Neural cell (in vitro differentiated cells): ENCODE results near the gene ARHGAP40. TPM values are rescaled to one million over a fixed set of nuclear protein-coding genes. Genes with fewer than 3 reads are reported as not detected.

Experiments
- H2AFZ ChIP-seq: fragments of 200-600, 300-800 bp; sonication (generic), shearing (Covaris generic); 2 replicates; pipeline ENCODE4 v1.6.0; 2014; ENCODE audit warnings: low read depth, mild to moderate bottlenecking, antibody characterized with exemption, low read length, moderate library complexity
- H3F3A ChIP-seq: fragments of 200-600 bp; shearing (Covaris generic); 2 replicates; pipeline ENCODE4 v1.6.1; 2016; ENCODE audit warnings: mild to moderate bottlenecking, moderate library complexity, mixed read lengths, antibody characterized with exemption, low read length; ENCODE audit not compliant: insufficient read depth, poor library complexity, severe bottlenecking
- H3K27ac ChIP-seq: fragments of 200-600, 300-800 bp; sonication (generic), shearing (Covaris generic); 2 replicates; pipeline ENCODE4 v1.5.1; 2014; ENCODE audit warnings: mild to moderate bottlenecking, low read length, moderate library complexity
- H3K27me3 ChIP-seq: fragments of 300-800, 200-600 bp; sonication (generic), shearing (Covaris generic); 2 replicates; pipeline ENCODE4 v1.6.0; 2014; ENCODE audit warnings: mild to moderate bottlenecking, low read depth, low read length, moderate library complexity; ENCODE audit not compliant: insufficient read depth
- H3K36me3 ChIP-seq: fragments of 300-800, 200-600 bp; sonication (generic), shearing (Covaris generic); 2 replicates; pipeline ENCODE4 v1.5.1; 2014; ENCODE audit warnings: mild to moderate bottlenecking, antibody characterized with exemption, low read length, moderate library complexity; ENCODE audit not compliant: insufficient read depth
- H3K4me2 ChIP-seq: fragments of 300-800, 200-600 bp; sonication (generic), shearing (Covaris generic); 2 replicates; pipeline ENCODE4 v1.6.0; 2014; ENCODE audit warnings: mild to moderate bottlenecking, low read length
- H3K4me3 ChIP-seq: fragments of 300-800, 200-600 bp; sonication (generic), shearing (Covaris generic); 2 replicates; pipeline ENCODE4 v1.5.1; 2014; ENCODE audit warnings: mild to moderate bottlenecking, low read length, moderate library complexity
- H3K79me2 ChIP-seq: fragments of 200-600 bp; shearing (Covaris generic); replicated peaks from 2 replicates; pipeline ENCODE4 v1.6.0; 2014; ENCODE audit warnings: mild to moderate bottlenecking, low read length, moderate library complexity; ENCODE audit not compliant: insufficient read depth
- H3K9ac ChIP-seq: fragments of 300-800, 200-600 bp; sonication (generic), shearing (Covaris generic); 2 replicates; pipeline ENCODE4 v1.6.1; 2016; ENCODE audit warnings: mild to moderate bottlenecking, low read length, mixed read lengths
- H3K9me2 ChIP-seq: fragments of 200-600 bp; shearing (Covaris generic); 2 replicates; pipeline ENCODE4 v1.6.1; 2016; ENCODE audit warnings: mild to moderate bottlenecking, low read length, mixed read lengths; ENCODE audit not compliant: insufficient read depth
- H3K9me3 ChIP-seq: fragments of 200-600, 300-800 bp; sonication (generic), shearing (Covaris generic); 2 replicates; pipeline ENCODE4 v1.6.1; 2016; ENCODE audit warnings: mild to moderate bottlenecking, mixed run types, low read length, moderate library complexity, mixed read lengths
- H4K20me1 ChIP-seq: fragments of 200-600 bp; shearing (Covaris generic); 2 replicates; pipeline ENCODE4 v1.6.1; 2016; ENCODE audit warnings: mild to moderate bottlenecking, mixed run types; ENCODE audit not compliant: insufficient read depth
- CTCF ChIP-seq: fragments of 450-650 bp; IDR thresholded peaks from 2 replicates; pipeline ENCODE4 v1.5.1; 2014; ENCODE audit warnings: antibody characterized with exemption, mild to moderate bottlenecking, moderate library complexity; ENCODE audit not compliant: poor library complexity, severe bottlenecking
- EP300 ChIP-seq: fragments of 450-650 bp; conservative IDR thresholded peaks from 2 replicates; pipeline ENCODE4 v1.6.1; 2014; ENCODE audit warnings: antibody characterized with exemption, mild to moderate bottlenecking, moderate library complexity; ENCODE audit not compliant: poor library complexity, severe bottlenecking
- EZH2 ChIP-seq: fragments of 200-600, 300-800 bp; shearing (Covaris generic), sonication (generic); IDR thresholded peaks from 2 replicates; pipeline ENCODE4 v1.6.1; 2014; ENCODE audit warnings: antibody characterized with exemption, low read length, borderline replicate concordance, mild to moderate bottlenecking; ENCODE audit not compliant: insufficient read depth, poor library complexity, severe bottlenecking
- MXI1 ChIP-seq: fragments of 450-650 bp; conservative IDR thresholded peaks from 2 replicates; pipeline ENCODE4 v1.6.1; 2014; ENCODE audit warnings: antibody characterized with exemption, mild to moderate bottlenecking; ENCODE audit not compliant: poor library complexity, severe bottlenecking
- POLR2AphosphoS5 ChIP-seq: IDR thresholded peaks from 2 replicates; pipeline ENCODE4 v1.6.1; 2012
- RAD21 ChIP-seq: fragments of 450-650 bp; conservative IDR thresholded peaks from 2 replicates; pipeline ENCODE4 v1.6.1; 2014; ENCODE audit warnings: antibody characterized with exemption, mild to moderate bottlenecking, moderate library complexity
- REST ChIP-seq: IDR thresholded peaks from 2 replicates; pipeline ENCODE4 v1.6.1; 2012; ENCODE audit warnings: borderline replicate concordance
- SMC3 ChIP-seq: fragments of 450-650 bp; conservative IDR thresholded peaks from 2 replicates; pipeline ENCODE4 v1.6.1; 2014; ENCODE audit warnings: antibody characterized with exemption, mild to moderate bottlenecking, moderate library complexity; ENCODE audit not compliant: poor library complexity
- TAF1 ChIP-seq: IDR thresholded peaks from 2 replicates; pipeline ENCODE4 v1.6.1; 2012; ENCODE audit warnings: low read depth
- polyA plus RNA-seq: library from polyadenylated mRNA; depleted of rRNA; stranded (reverse); fragments of >200 nt; gene quantifications from 2 replicates; pipeline ENCODE4 v1.2.3, GENCODE V29; 2014

ARHGAP40 gene
- polyA plus RNA-seq, 1 donor from 2014 or later = 0.61 TPM

- H3F3A ChIP-seq = no peaks in the 10 kb centered on the region
- H3K4me2 ChIP-seq = no peak overlapping the region
- no peak overlapping the region for H3K4me3 ChIP-seq
- H2AFZ ChIP-seq = no peak overlapping the region
- TF ChIP-seq CTCF (no peak), REST (no peak), EZH2 (no peak), TAF1 (no peak), POLR2AphosphoS5 (no peak)
- no peaks in the 10 kb centered on the region for H3K27me3 ChIP-seq
- H3K9ac ChIP-seq = no peak overlapping the region
- no peaks in the 10 kb centered on the region for H4K20me1 ChIP-seq
- no peak overlapping the region for H3K27ac ChIP-seq
- no peaks in the 10 kb centered on the region for H3K79me2 ChIP-seq
- H3K9me2 ChIP-seq = no peaks in the 10 kb centered on the region
- H3K36me3 ChIP-seq = no peaks in the 10 kb centered on the region
- H3K9me3 ChIP-seq = no peaks in the 10 kb centered on the region
These were observed 34.2 kb downstream of the ARHGAP40 start for GRCh38 chr20:38635721-38636288.

- no peak overlapping the region for H3K4me2 ChIP-seq
- H3K9me3 ChIP-seq = no peaks in the 10 kb centered on the region
- H3F3A ChIP-seq = no peaks in the 10 kb centered on the region
- no peaks in the 10 kb centered on the region for H4K20me1 ChIP-seq
- H3K36me3 ChIP-seq = no peaks in the 10 kb centered on the region
- H3K9ac ChIP-seq = peak overlapping the region; percentile 3
- peak overlapping the region; percentile 6 for H3K27ac ChIP-seq
- H3K27me3 ChIP-seq = peaks cover 10% of the 10 kb centered on the region
- H3K79me2 ChIP-seq = no peaks in the 10 kb centered on the region
- H2AFZ ChIP-seq = peak overlapping the region; percentile 0
- no peaks in the 10 kb centered on the region for H3K9me2 ChIP-seq
- H3K4me3 ChIP-seq = no peak overlapping the region
- TF ChIP-seq EZH2 (no peak), EP300 (peak; percentile 46)
These were observed 38.9 kb downstream of the ARHGAP40 start for GRCh38 chr20:38640521-38640920.

GRCh38 chr20:38642498-38642897 lies 40.9 kb downstream of the ARHGAP40 start:
- Histone ChIP-seq H3F3A (no peaks in the 10 kb centered on the region), H2AFZ (no peak overlapping the region), H3K27me3 (peaks cover 22% of the 10 kb centered on the region), H3K9me2 (no peaks in the 10 kb centered on the region), H3K79me2 (no peaks in the 10 kb centered on the region), H3K9me3 (no peaks in the 10 kb centered on the region), H3K9ac (no peak overlapping the region), H3K4me2 (no peak overlapping the region), H4K20me1 (no peaks in the 10 kb centered on the region), H3K27ac (no peak overlapping the region), H3K4me3 (no peak overlapping the region), H3K36me3 (no peaks in the 10 kb centered on the region)
- TF ChIP-seq SMC3 = no peak
- TF ChIP-seq MXI1 = no peak
- no peak for TF ChIP-seq RAD21
- TF ChIP-seq REST = no peak
- no peak for TF ChIP-seq CTCF
- TF ChIP-seq POLR2AphosphoS5 = no peak
- no peak for TF ChIP-seq TAF1
- no peak for TF ChIP-seq EP300
- TF ChIP-seq EZH2 = no peak
